Measurements from ENCODE around the gene DMBX1. TPM values are rescaled to one million over a fixed set of nuclear protein-coding genes. Genes with fewer than 3 reads are reported as not detected.

The DMBX1 gene
- total RNA-seq, 4 donors from 2014 or later, result 0.25 to 0.55 (median 0.30) TPM; not detected in 1

DNA sequence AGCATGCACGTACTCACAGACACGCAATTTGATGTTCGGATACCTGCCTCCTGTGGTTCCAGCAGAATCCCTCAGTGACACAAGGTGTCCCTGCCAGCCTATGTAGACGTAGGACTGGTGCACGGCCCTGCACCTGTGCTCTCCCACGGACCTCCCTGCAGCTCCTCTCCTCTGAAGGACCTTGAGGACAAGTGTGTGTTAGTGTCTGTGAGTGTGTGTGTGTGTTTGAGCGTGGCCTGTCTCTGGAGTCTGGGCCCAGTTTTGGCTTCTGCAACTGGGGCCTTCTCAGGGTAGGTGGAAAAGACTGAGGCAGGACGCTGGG is 22.5 kb upstream of the DMBX1 start:
- Histone ChIP-seq H3K27me3 (peaks cover 23% of the 10 kb centered on the region), H3K4me3 (peak overlapping the region; percentile 69), H3K36me3 (no peaks in the 10 kb centered on the region), H3K4me1 (peaks cover 13% of the 10 kb centered on the region), H3K27ac (no peak overlapping the region), H3K9me3 (no peaks in the 10 kb centered on the region)
- WGBS, result 49% methylated on average over 8 of the region's 8 CpGs
- TF ChIP-seq EP300 (IDR thresholded peaks at IDR 0.05), result no peak
- TF ChIP-seq, protein P1, sequence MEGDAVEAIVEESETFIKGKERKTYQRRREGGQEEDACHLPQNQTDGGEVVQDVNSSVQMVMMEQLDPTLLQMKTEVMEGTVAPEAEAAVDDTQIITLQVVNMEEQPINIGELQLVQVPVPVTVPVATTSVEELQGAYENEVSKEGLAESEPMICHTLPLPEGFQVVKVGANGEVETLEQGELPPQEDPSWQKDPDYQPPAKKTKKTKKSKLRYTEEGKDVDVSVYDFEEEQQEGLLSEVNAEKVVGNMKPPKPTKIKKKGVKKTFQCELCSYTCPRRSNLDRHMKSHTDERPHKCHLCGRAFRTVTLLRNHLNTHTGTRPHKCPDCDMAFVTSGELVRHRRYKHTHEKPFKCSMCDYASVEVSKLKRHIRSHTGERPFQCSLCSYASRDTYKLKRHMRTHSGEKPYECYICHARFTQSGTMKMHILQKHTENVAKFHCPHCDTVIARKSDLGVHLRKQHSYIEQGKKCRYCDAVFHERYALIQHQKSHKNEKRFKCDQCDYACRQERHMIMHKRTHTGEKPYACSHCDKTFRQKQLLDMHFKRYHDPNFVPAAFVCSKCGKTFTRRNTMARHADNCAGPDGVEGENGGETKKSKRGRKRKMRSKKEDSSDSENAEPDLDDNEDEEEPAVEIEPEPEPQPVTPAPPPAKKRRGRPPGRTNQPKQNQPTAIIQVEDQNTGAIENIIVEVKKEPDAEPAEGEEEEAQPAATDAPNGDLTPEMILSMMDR (IDR thresholded peaks at IDR 0.05), result no peak
- TF ChIP-seq POLR2AphosphoS5 (IDR thresholded peaks at IDR 0.05), result no peak
- no peak for TF ChIP-seq POLR2A (IDR thresholded peaks at IDR 0.05)
- DNase-seq (ENCODE audit: low spot score in 2 of 2), result no peak

DNA sequence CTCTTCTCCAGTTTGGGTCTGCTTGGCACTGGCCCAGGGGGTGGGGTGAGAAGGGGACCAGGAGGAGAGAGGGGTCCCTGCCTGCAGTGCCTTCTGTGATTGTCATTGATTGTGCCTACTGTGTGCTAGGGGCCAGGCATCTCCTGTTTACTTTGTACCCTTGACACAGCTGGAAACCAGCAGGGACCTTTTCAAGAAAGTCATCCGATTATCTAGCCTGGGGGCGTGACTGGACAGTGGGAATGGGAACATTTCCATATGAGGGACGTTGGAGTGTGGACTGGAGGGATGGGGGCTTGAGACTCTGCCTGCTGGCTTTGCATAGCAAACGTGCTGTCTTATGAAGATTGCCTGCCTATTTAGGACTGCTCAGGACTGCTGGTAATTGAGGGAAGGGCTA is 19.8 kb upstream of the DMBX1 start:
- Histone ChIP-seq H3K9me3 (no peaks in the 10 kb centered on the region), H3K27me3 (peaks cover 34% of the 10 kb centered on the region), H3K4me1 (peaks cover 13% of the 10 kb centered on the region), H3K4me3 (no peak overlapping the region), H3K27ac (no peak overlapping the region), H3K36me3 (no peaks in the 10 kb centered on the region)
- TF ChIP-seq POLR2A (IDR thresholded peaks at IDR 0.05) (no peak), POLR2AphosphoS5 (IDR thresholded peaks at IDR 0.05) (no peak), EP300 (IDR thresholded peaks at IDR 0.05) (no peak)
- TF ChIP-seq, protein P1 (IDR thresholded peaks at IDR 0.05), result no peak
- 54% methylated on average over 4 of the region's 4 CpGs for WGBS
- no peak for DNase-seq (ENCODE audit: low spot score in 2 of 2)

DNA sequence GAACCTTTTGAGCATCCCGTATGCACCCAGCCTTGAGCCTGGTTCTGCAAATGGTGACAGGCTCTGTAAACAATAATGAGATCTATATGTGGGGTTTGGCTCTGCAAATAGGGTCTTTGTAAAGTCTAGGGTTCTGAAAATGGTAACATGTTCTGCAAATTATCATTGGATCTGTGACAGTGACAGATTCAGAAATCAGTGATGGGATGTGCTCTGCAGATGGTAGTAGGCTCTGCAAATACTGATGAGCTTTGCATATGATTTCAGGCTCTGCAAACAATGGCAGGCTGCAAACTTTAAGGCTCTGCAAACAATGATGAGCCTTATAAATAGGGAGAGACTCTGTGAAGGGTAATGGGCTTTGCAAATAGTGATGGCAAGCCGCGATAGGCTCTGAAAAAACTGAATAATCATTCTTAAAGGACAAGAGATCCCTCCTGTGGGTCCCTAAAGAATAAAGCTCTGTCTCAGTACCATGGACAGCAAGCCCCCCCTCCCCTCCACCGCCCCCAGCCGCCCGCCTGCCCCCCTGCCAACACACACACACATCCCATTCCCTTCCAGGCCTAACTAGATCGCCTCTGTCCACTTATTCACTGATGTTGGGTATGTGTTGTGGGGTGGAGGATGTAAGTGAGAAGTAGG is 17.7 kb upstream of the DMBX1 start:
- H3K4me3 ChIP-seq, result no peak overlapping the region
- H3K27me3 ChIP-seq, result peaks cover 29% of the 10 kb centered on the region
- H3K9me3 ChIP-seq, result no peaks in the 10 kb centered on the region
- no peak overlapping the region for H3K27ac ChIP-seq
- 55% methylated on average over 7 of the region's 7 CpGs for WGBS
- peaks cover 2% of the 10 kb centered on the region for H3K4me1 ChIP-seq
- TF ChIP-seq EP300 (IDR thresholded peaks at IDR 0.05), result no peak
- TF ChIP-seq, protein P1 (IDR thresholded peaks at IDR 0.05), result no peak
- TF ChIP-seq POLR2AphosphoS5 (IDR thresholded peaks at IDR 0.05), result no peak
- TF ChIP-seq POLR2A (IDR thresholded peaks at IDR 0.05), result no peak
- no peaks in the 10 kb centered on the region for H3K36me3 ChIP-seq
- DNase-seq (ENCODE audit: low spot score in 2 of 2), result no peak

DNA sequence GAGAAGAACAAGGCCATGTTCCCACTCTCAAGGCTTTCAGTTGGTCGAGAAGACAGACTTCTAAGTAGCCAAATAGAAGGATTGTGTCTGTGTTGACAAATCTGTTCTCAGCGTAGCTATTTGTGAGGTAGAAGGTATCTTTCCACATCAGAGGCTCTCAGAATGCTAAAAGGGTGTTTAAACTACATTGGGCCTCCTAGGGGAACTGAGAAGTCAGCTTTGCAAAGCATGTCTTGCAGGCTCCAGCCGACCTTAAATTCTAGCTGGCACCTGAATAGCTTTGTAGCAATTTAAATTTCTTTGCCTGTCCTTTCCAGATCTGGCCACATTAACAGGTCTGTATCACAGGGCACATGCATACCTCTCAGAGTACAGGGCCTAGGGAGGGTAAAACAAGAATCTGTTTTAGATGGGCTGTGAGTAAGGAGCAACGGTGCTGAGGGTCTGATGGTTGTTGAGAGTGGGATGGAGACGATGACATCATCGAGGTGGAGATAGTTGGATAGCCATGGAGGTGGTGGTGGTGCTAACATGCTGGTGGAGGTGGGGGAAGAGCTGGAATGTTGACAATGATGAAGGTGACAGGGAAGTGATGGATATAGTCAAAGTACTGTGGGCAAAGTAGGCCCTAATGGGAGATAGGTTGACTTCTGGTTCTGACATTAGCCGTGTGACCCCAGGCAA is 17.0 kb upstream of the DMBX1 start:
- Histone ChIP-seq H3K4me1 (no peaks in the 10 kb centered on the region), H3K27ac (no peak overlapping the region), H3K9me3 (no peaks in the 10 kb centered on the region), H3K36me3 (no peaks in the 10 kb centered on the region), H3K4me3 (no peak overlapping the region), H3K27me3 (peaks cover 31% of the 10 kb centered on the region)
- 76% methylated on average over 7 of the region's 7 CpGs for WGBS
- TF ChIP-seq POLR2A (IDR thresholded peaks at IDR 0.05) (no peak), POLR2AphosphoS5 (IDR thresholded peaks at IDR 0.05) (no peak), EP300 (IDR thresholded peaks at IDR 0.05) (no peak)
- TF ChIP-seq, protein P1 (IDR thresholded peaks at IDR 0.05), result no peak
- no peak for DNase-seq (ENCODE audit: low spot score in 2 of 2)

DNA sequence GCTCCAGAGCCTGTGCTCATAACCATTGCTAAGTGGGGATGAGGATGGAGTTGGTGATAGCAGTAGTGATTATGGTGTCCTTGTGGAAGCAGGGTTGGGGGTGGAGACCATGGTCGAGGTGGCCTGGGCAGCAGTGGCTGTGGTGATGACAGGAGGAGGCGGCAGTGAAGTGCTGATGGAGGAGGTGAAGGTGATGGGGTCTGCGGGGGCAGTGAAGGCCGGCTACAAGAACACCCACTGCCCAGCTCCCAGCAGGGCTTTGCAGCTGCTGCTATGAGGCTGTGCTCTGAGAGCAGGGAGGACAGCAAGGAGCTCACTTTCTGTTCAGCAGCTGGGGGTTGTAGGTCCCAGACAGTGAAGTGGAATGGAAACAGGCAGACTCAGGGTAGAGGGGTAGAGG is 15.6 kb upstream of the DMBX1 start:
- no peaks in the 10 kb centered on the region for H3K36me3 ChIP-seq
- TF ChIP-seq POLR2AphosphoS5 (IDR thresholded peaks at IDR 0.05) (no peak), POLR2A (IDR thresholded peaks at IDR 0.05) (no peak), EP300 (IDR thresholded peaks at IDR 0.05) (no peak)
- TF ChIP-seq, protein P1 (IDR thresholded peaks at IDR 0.05), result no peak
- no peak overlapping the region for H3K4me3 ChIP-seq
- H3K9me3 ChIP-seq, result no peaks in the 10 kb centered on the region
- peaks cover 36% of the 10 kb centered on the region for H3K27me3 ChIP-seq
- 55% methylated on average over 4 of the region's 4 CpGs for WGBS
- no peaks in the 10 kb centered on the region for H3K4me1 ChIP-seq
- no peak for DNase-seq (ENCODE audit: low spot score in 2 of 2)
- no peak overlapping the region for H3K27ac ChIP-seq

Data from suprapubic skin (tissue), 4 donors.